Activated B cell treated with CpG ODN at 0.5 μM for 24 hours (primary cell): ENCODE measurements around the gene IFFO2. TPM values are rescaled to one million over a fixed set of nuclear protein-coding genes. Genes with fewer than 3 reads are reported as not detected.

ENCODE experiments used
- ATAC-seq: fragments of 200-7000 bp; cut with Tn5 transposase; one replicate; pipeline ENCODE4 v1.10.0; 2021; ENCODE audit warnings: low read depth, mild to moderate bottlenecking, moderate library complexity
- CTCF ChIA-PET: fragments of 350-600 bp; sonication (Branson Sonifier 250); formaldehyde crosslinking; loops from one replicate; lab custom pipeline; 2021; ENCODE audit warnings: antibody characterized with exemption; lab: Charles Lee
- POLR2A ChIA-PET: fragments of 350-600 bp; sonication (Branson Sonifier 250); formaldehyde crosslinking; loops from one replicate; lab custom pipeline; 2021; ENCODE audit warnings: antibody characterized with exemption; lab: Charles Lee
- DNase-seq: peaks from one replicate; pipeline ENCODE4 v3.0.0; 2022
- H3K27ac Mint-ChIP-seq: one replicate; pipeline ENCODE4 v1.8.0; 2020; ENCODE audit warnings: mixed read lengths
- H3K27me3 Mint-ChIP-seq: one replicate; pipeline ENCODE4 v1.8.0; 2021; ENCODE audit warnings: mixed read lengths
- H3K36me3 Mint-ChIP-seq: one replicate; pipeline ENCODE4 v1.8.0; 2021; ENCODE audit warnings: low read depth, mixed read lengths
- H3K4me1 Mint-ChIP-seq: one replicate; pipeline ENCODE4 v1.8.0; 2021; ENCODE audit warnings: mixed read lengths
- H3K4me3 Mint-ChIP-seq: one replicate; pipeline ENCODE4 v1.8.0; 2020; ENCODE audit warnings: mild to moderate bottlenecking, mixed read lengths
- H3K9me3 Mint-ChIP-seq: one replicate; pipeline ENCODE4 v1.8.0; 2020; ENCODE audit warnings: mixed read lengths
- CTCF ChIP-seq: fragments of 200-600 bp; IDR thresholded peaks from one replicate; pipeline ENCODE4 v1.8.0; 2022; ENCODE audit warnings: antibody characterized with exemption, mild to moderate bottlenecking
- intact Hi-C: fragments of 100-400 bp; cut with micrococcal nuclease; formaldehyde crosslinking; loops from one replicate; pipeline ENCODE4 v1.15.1; 2024
- total RNA-seq: library from RNA; stranded (reverse); gene quantifications from 2 replicates; pipeline ENCODE4 v1.2.3, GENCODE V29; 2022

IFFO2 gene
- total RNA-seq, 1 donor from 2014 or later: 13.0 TPM

- no peaks in the 10 kb centered on the region for H3K27me3 Mint-ChIP-seq
- peaks cover 4% of the 10 kb centered on the region for H3K36me3 Mint-ChIP-seq
- DNase-seq (no peak), ATAC-seq (no peak)
- intact Hi-C loops: loop anchor here (1.0 to 10.0 kb wide), 7 partner anchors 18 to 413 kb away; partner anchors contain the start of genes AKR7A2, EMC1, IFFO2 and MRTO4
- ChIA-PET POLR2A (interaction anchor here (1.0 to 2.0 kb wide), 8 partner anchors 9 to 185 kb away, joined by 3 to 16 read pairs (median 6); partner anchors contain the start of gene IFFO2), CTCF (interaction anchor here (1.1 to 9.2 kb wide), 6 partner anchors 11 to 67 kb away, joined by 3 to 216 read pairs (median 10); partner anchors contain the start of gene IFFO2)
- TF ChIP-seq CTCF: no peak
- peak overlapping the region; percentile 95 for H3K4me3 Mint-ChIP-seq
- H3K4me1 Mint-ChIP-seq: peaks cover 19% of the 10 kb centered on the region
- H3K27ac Mint-ChIP-seq: peak overlapping the region; percentile 99
- no peaks in the 10 kb centered on the region for H3K9me3 Mint-ChIP-seq
Observed at GRCh38 chr1:18901952-18902522, 54.4 kb downstream of the IFFO2 start.

GRCh38 chr1:18901147-18901951 lies 55.1 kb downstream of the IFFO2 start:
- Mint-ChIP-seq H3K36me3 (peaks cover 4% of the 10 kb centered on the region), H3K27me3 (no peaks in the 10 kb centered on the region), H3K4me3 (peak overlapping the region; percentile 95), H3K9me3 (no peaks in the 10 kb centered on the region), H3K27ac (peak overlapping the region; percentile 89), H3K4me1 (peaks cover 18% of the 10 kb centered on the region)
- DNase-seq: no peak
- ChIA-PET CTCF (interaction anchor here (1.7 to 4.2 kb wide), 3 partner anchors 10 to 17 kb away, joined by 3 to 20 read pairs (median 13); no protein-coding TSS in a partner anchor), POLR2A (interaction anchor here (1.6 to 2.0 kb wide), 2 partner anchors 25 to 55 kb away, joined by 13 to 16 read pairs; partner anchors contain the start of gene IFFO2)
- no peak for TF ChIP-seq CTCF
- no peak for ATAC-seq
- intact Hi-C loops: loop anchor here (10.0 kb wide), 1 partner anchor 413 kb away; the partner anchor contains the start of genes AKR7A2 and SLC66A1

- DNase-seq: no peak
- Mint-ChIP-seq H3K4me3 (no peak overlapping the region), H3K27me3 (no peaks in the 10 kb centered on the region), H3K27ac (no peak overlapping the region), H3K36me3 (peaks cover 4% of the 10 kb centered on the region), H3K4me1 (peaks cover 18% of the 10 kb centered on the region), H3K9me3 (no peaks in the 10 kb centered on the region)
- TF ChIP-seq CTCF: no peak
- ChIA-PET POLR2A (interaction anchor here (1.1 kb wide), 1 partner anchor 27 kb away, joined by 3 read pairs; no protein-coding TSS in a partner anchor), CTCF (interaction anchor here (1.4 to 1.7 kb wide), 2 partner anchors 11 to 16 kb away, joined by 3 read pairs; no protein-coding TSS in a partner anchor)
- intact Hi-C loops: loop anchor here (10.0 kb wide), 1 partner anchor 414 kb away; the partner anchor contains the start of genes AKR7A2 and SLC66A1
- no peak for ATAC-seq
Observed at GRCh38 chr1:18900303-18900841, 56.1 kb downstream of the IFFO2 start.

GRCh38 chr1:18899363-18900049 lies 57.0 kb downstream of the IFFO2 start:
- TF ChIP-seq CTCF: no peak
- no peak for DNase-seq
- intact Hi-C loops: loop anchor here (10.0 kb wide), 1 partner anchor 415 kb away; the partner anchor contains the start of genes AKR7A2 and SLC66A1
- ChIA-PET CTCF (interaction anchor here (0.8 to 1.7 kb wide), 3 partner anchors 11 to 15 kb away, joined by 3 read pairs; no protein-coding TSS in a partner anchor), POLR2A (interaction anchor here (1.1 kb wide), 1 partner anchor 28 kb away, joined by 3 read pairs; no protein-coding TSS in a partner anchor)
- Mint-ChIP-seq H3K9me3 (no peaks in the 10 kb centered on the region), H3K36me3 (peaks cover 4% of the 10 kb centered on the region), H3K27me3 (no peaks in the 10 kb centered on the region), H3K27ac (no peak overlapping the region), H3K4me1 (peaks cover 18% of the 10 kb centered on the region), H3K4me3 (no peak overlapping the region)
- no peak for ATAC-seq
